ENCODE data around the gene LPAR1.

The LPAR1 gene

DNA sequence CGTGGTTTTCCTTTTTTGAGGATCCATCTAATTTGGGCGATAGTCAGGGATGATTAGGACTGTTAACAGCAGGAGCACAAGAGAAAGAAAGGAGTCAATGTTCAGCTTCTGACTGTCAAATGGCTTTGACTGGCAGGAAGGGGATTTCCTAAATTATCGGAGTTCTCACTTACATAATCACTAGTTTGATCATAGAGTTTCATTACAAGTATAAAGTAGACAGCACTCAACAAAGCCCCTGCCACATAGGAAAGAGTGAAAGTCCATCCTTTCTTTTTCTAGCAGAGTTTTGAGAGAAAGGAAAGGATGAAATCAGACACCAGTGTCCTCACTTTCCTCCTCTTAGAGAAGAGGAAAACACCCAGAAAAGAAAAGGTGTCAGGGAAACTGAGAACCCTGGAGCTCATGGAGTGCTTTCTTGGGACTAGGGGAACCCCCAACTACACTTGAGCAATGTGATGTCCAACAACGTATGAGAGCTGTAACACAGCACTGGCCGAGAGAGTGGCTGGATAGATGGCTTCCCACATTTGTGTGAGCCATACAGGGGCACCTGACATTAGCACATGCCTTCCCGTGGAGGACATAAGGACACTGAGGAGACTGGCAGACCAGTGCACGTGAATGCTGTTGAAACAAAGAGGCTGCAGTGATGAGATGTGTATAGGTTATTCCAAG, 26.0 kb upstream of the LPAR1 start:
- Histone ChIP-seq H4K20me1 (ENCODE audit: insufficient read depth, low read length) (no peaks in the 10 kb centered on the region), H3F3A (ENCODE audit: insufficient read depth, low read length) (no peaks in the 10 kb centered on the region), H3K4me2 (ENCODE audit: low read depth, low read length) (no peak overlapping the region), H3K4me1 (ENCODE audit: low read length) (no peaks in the 10 kb centered on the region), H3K9me3 (replicated peaks; ENCODE audit: insufficient read depth, low read length) (no peaks in the 10 kb centered on the region), H3K4me3 (ENCODE audit: low read length) (no peak overlapping the region), H2AFZ (ENCODE audit: low read length) (no peak overlapping the region), H3K27me3 (replicated peaks; ENCODE audit: insufficient read depth, low read length) (no peaks in the 10 kb centered on the region), H3K36me3 (replicated peaks; ENCODE audit: insufficient read depth, low read length) (no peaks in the 10 kb centered on the region), H3K9ac (ENCODE audit: low read length) (no peak overlapping the region), H3K27ac (ENCODE audit: low read length) (no peak overlapping the region), H3K79me2 (ENCODE audit: low read length) (no peaks in the 10 kb centered on the region), H3K9me2 (replicated peaks; ENCODE audit: insufficient read depth, low read length) (no peaks in the 10 kb centered on the region)
- TF ChIP-seq EZH2 (optimal IDR thresholded peaks at IDR 0.05; ENCODE audit: low read depth, low read length) (no peak), EZH2phosphoT487 (IDR thresholded peaks at IDR 0.05; ENCODE audit: low read length) (no peak)
- TF ChIP-seq, protein P1, sequence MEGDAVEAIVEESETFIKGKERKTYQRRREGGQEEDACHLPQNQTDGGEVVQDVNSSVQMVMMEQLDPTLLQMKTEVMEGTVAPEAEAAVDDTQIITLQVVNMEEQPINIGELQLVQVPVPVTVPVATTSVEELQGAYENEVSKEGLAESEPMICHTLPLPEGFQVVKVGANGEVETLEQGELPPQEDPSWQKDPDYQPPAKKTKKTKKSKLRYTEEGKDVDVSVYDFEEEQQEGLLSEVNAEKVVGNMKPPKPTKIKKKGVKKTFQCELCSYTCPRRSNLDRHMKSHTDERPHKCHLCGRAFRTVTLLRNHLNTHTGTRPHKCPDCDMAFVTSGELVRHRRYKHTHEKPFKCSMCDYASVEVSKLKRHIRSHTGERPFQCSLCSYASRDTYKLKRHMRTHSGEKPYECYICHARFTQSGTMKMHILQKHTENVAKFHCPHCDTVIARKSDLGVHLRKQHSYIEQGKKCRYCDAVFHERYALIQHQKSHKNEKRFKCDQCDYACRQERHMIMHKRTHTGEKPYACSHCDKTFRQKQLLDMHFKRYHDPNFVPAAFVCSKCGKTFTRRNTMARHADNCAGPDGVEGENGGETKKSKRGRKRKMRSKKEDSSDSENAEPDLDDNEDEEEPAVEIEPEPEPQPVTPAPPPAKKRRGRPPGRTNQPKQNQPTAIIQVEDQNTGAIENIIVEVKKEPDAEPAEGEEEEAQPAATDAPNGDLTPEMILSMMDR (IDR thresholded peaks at IDR 0.05; ENCODE audit: low read length), result no peak
- no peak for DNase-seq

DNA sequence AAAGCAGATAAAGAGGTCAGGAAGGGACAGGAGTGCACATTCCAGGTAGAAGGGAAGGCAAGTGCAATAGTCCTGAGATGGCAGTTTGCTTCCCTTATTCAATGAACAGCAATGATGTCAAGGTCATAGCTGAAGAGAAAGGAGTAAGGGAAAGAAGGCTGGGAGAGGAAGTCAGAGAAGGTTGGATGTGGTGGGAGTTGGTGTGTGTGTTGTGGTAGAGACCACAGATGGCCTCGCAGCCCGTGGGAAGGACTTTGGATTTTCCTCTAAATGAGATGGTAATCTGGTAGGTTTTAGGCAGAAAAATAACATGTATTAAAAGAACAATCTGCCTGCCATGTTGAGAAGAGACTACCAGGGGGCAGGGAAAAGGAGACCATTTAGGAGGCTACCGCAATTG, 25.1 kb upstream of the LPAR1 start:
- no peak for DNase-seq

DNA sequence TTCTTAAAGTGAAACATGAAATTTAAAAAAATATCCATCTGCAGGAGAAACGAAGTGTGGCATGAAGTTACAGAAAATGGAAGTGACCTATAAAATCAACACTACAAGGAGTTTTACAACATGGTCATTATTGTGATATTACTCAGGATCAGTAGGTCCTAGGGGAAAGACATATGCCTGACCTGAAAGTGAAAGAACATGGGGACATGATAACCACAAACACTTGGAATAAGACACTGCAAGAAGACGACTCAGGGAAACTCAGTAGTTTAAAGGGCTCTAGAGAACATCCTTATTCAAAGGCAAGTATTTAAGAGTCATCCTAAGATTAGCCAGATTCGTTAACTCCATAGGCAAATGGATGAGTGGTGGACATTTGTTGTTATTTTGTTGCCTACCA, 19.9 kb upstream of the LPAR1 start:
- Histone ChIP-seq H3K9ac (ENCODE audit: low read length) (no peak overlapping the region), H3K36me3 (replicated peaks; ENCODE audit: insufficient read depth, low read length) (no peaks in the 10 kb centered on the region), H3K27me3 (replicated peaks; ENCODE audit: insufficient read depth, low read length) (no peaks in the 10 kb centered on the region), H2AFZ (ENCODE audit: low read length) (no peak overlapping the region), H3K9me3 (replicated peaks; ENCODE audit: insufficient read depth, low read length) (no peaks in the 10 kb centered on the region), H3K9me2 (replicated peaks; ENCODE audit: insufficient read depth, low read length) (no peaks in the 10 kb centered on the region), H3K79me2 (ENCODE audit: low read length) (no peaks in the 10 kb centered on the region), H3K4me1 (ENCODE audit: low read length) (no peaks in the 10 kb centered on the region), H4K20me1 (ENCODE audit: insufficient read depth, low read length) (no peaks in the 10 kb centered on the region), H3F3A (ENCODE audit: insufficient read depth, low read length) (no peaks in the 10 kb centered on the region), H3K4me2 (ENCODE audit: low read depth, low read length) (no peak overlapping the region), H3K4me3 (ENCODE audit: low read length) (no peak overlapping the region), H3K27ac (ENCODE audit: low read length) (no peak overlapping the region)
- TF ChIP-seq, protein P1 (IDR thresholded peaks at IDR 0.05; ENCODE audit: low read length), result no peak
- DNase-seq, result no peak

More for the DNA sequence above, 25.1 kb upstream of the LPAR1 start:
- TF ChIP-seq EZH2 (optimal IDR thresholded peaks at IDR 0.05; ENCODE audit: low read depth, low read length), result no peak
- TF ChIP-seq, protein P1 (IDR thresholded peaks at IDR 0.05; ENCODE audit: low read length), result no peak
- no peak for TF ChIP-seq EZH2phosphoT487 (IDR thresholded peaks at IDR 0.05; ENCODE audit: low read length)
- Histone ChIP-seq H3K9me3 (replicated peaks; ENCODE audit: insufficient read depth, low read length) (no peaks in the 10 kb centered on the region), H3K4me3 (ENCODE audit: low read length) (no peak overlapping the region), H3K27me3 (replicated peaks; ENCODE audit: insufficient read depth, low read length) (no peaks in the 10 kb centered on the region), H3K9ac (ENCODE audit: low read length) (no peak overlapping the region), H2AFZ (ENCODE audit: low read length) (no peak overlapping the region), H3K79me2 (ENCODE audit: low read length) (no peaks in the 10 kb centered on the region), H4K20me1 (ENCODE audit: insufficient read depth, low read length) (no peaks in the 10 kb centered on the region), H3K9me2 (replicated peaks; ENCODE audit: insufficient read depth, low read length) (no peaks in the 10 kb centered on the region), H3K4me1 (ENCODE audit: low read length) (no peaks in the 10 kb centered on the region), H3K36me3 (replicated peaks; ENCODE audit: insufficient read depth, low read length) (no peaks in the 10 kb centered on the region), H3K4me2 (ENCODE audit: low read depth, low read length) (no peak overlapping the region), H3K27ac (ENCODE audit: low read length) (no peak overlapping the region), H3F3A (ENCODE audit: insufficient read depth, low read length) (no peaks in the 10 kb centered on the region)

All from MM.1S (cell line).